Fibroblast of lung (primary cell): ENCODE results near the gene SSB.

Experiments
- CTCF ChIP-seq, 2 donors: IDR thresholded peaks in 1 of 2; conservative IDR thresholded peaks in 1 of 2; 1 replicate in 1 of 2; 2 replicates in 1 of 2; pipeline ENCODE4 v1.5.1; 2011 to 2012; ENCODE audit warnings: low read length in 2 of 2, control low read depth in 1 of 2, inconsistent platforms in 1 of 2, low read depth in 1 of 2, mild to moderate bottlenecking in 1 of 2
- EZH2 ChIP-seq: IDR thresholded peaks from 2 replicates; pipeline ENCODE4 v1.5.1; 2012; ENCODE audit warnings: low read length, control low read depth, mild to moderate bottlenecking; ENCODE audit errors: missing control alignments

- no peak for TF ChIP-seq CTCF (conservative IDR thresholded peaks at IDR 0.05 in 1 of 2, IDR thresholded peaks at IDR 0.05 in 1 of 2; ENCODE audit: low read depth in 1 of 2, low read length in 2 of 2)
- no peak for TF ChIP-seq EZH2
These were observed 41.3 kb upstream of the SSB start for GRCh38 chr2:169757356-169757755.
